K562 (cell line): Measurements from ENCODE around the gene DCAF16. TPM values are rescaled to one million over a fixed set of nuclear protein-coding genes. Genes with fewer than 3 reads are reported as not detected.

Experiments
- ATAC-seq: fragments of 200-7000 bp; cut with Tn5 transposase; 3 replicates; pipeline ENCODE4 v1.9.1; 2020; ENCODE audit warnings: moderate library complexity
- BruUV-seq: library from RNA; stranded (reverse); fragments of 400-500 nt; replicated peaks from 2 replicates; lab custom pipeline; 2021; lab: Mats Ljungman, UMichigan
- CTCF ChIA-PET: fragments of 300-600 bp; formaldehyde crosslinking; extraction: SDS; loops from one replicate; lab custom pipeline; 2021; ENCODE audit warnings: low intra/inter-chr PET ratio; lab: Yijun Ruan, JAX
- POLR2A ChIA-PET: fragments of 300-600, 350-650 bp; sonication (Branson Sonifier 250); formaldehyde crosslinking; extraction: SDS; loops from one replicate; lab custom pipeline; 2021; ENCODE audit warnings: antibody characterized with exemption, inconsistent platforms; lab: Yijun Ruan, JAX
- DNase-seq, 4 experiments: peaks; one replicate each; pipeline versions ENCODE4 v3.0.0 to v3.0.0-alpha.2; 2011 to 2018; ENCODE audit warnings: low spot score in 3 of 4, mixed read lengths in 3 of 4; ENCODE audit errors: extremely low read depth in 1 of 4
- FAIRE-seq: peaks from 2 replicates; lab custom pipeline; 2011; peaks lifted over from hg19 to GRCh38; lab: Jason Lieb, UNC
- H2AFZ ChIP-seq: 2 replicates; pipeline ENCODE4 v1.6.0; 2011; ENCODE audit warnings: low read depth, low read length, control low read depth, inconsistent platforms
- H3K27ac ChIP-seq: fragments of 200-600 bp; 3 replicates; pipeline ENCODE4 v1.8.0; 2011; ENCODE audit warnings: low read depth, mild to moderate bottlenecking, control low read depth, inconsistent platforms, low read length, moderate library complexity, mixed read lengths; ENCODE audit errors: extremely low read depth
- H3K27me3 ChIP-seq, 2 experiments: fragments of 300-600 bp in 1 of 2; 2 replicates in 1 of 2; 3 replicates in 1 of 2; pipeline versions ENCODE4 v1.6.0 to v1.8.0; 2011; ENCODE audit warnings: inconsistent platforms in 2 of 2, low read length in 2 of 2, mild to moderate bottlenecking in 1 of 2, mixed read lengths in 1 of 2, moderate library complexity in 1 of 2; ENCODE audit not compliant: control insufficient read depth in 2 of 2, insufficient read depth in 2 of 2
- H3K36me3 ChIP-seq: fragments of 300-600 bp; 3 replicates; pipeline ENCODE4 v1.8.0; 2011; ENCODE audit warnings: mild to moderate bottlenecking, low read length, inconsistent platforms; ENCODE audit not compliant: control insufficient read depth, insufficient read depth
- H3K4me1 ChIP-seq, 2 experiments: fragments of 200-600 bp in 1 of 2; replicated peaks in 1 of 2; 2 replicates in 1 of 2; 3 replicates in 1 of 2; pipeline versions ENCODE4 v1.5.1 to v1.8.0; 2011; ENCODE audit warnings: inconsistent platforms in 2 of 2, low read length in 2 of 2, mild to moderate bottlenecking in 1 of 2, mixed read lengths in 1 of 2, moderate library complexity in 1 of 2; ENCODE audit not compliant: control insufficient read depth in 2 of 2, insufficient read depth in 2 of 2
- H3K4me2 ChIP-seq: 2 replicates; pipeline ENCODE4 v1.6.1; 2011; ENCODE audit warnings: low read length, control low read depth, inconsistent platforms, mixed read lengths; ENCODE audit not compliant: insufficient read depth
- H3K4me3 ChIP-seq: fragments of 200-600 bp; sonication (generic), shearing (Covaris generic); 2 replicates; pipeline ENCODE4 v1.5.1; 2016; ENCODE audit warnings: control low read depth, inconsistent platforms
- H3K79me2 ChIP-seq: fragments of 200-600 bp; 3 replicates; pipeline ENCODE4 v1.8.0; 2011; ENCODE audit warnings: low read length, inconsistent platforms; ENCODE audit not compliant: control insufficient read depth, insufficient read depth
- H3K9ac ChIP-seq, 2 experiments: 2 replicates each; pipeline versions ENCODE4 v1.6.0 to v1.6.1; 2011; ENCODE audit warnings: low read depth in 2 of 2, low read length in 2 of 2, control low read depth in 1 of 2, inconsistent platforms in 1 of 2, mild to moderate bottlenecking in 1 of 2, mixed read lengths in 1 of 2; ENCODE audit not compliant: insufficient read depth in 1 of 2
- H3K9me1 ChIP-seq: one replicate; pipeline ENCODE4 v1.6.0; 2011; ENCODE audit warnings: inconsistent platforms, mild to moderate bottlenecking, low read length, moderate library complexity; ENCODE audit not compliant: control insufficient read depth, insufficient read depth
- H3K9me3 ChIP-seq: replicated peaks from 2 replicates; pipeline ENCODE4 v1.5.1; 2011; ENCODE audit warnings: low read depth, low read length, inconsistent platforms; ENCODE audit not compliant: control insufficient read depth, insufficient read depth
- H4K20me1 ChIP-seq: replicated peaks from 2 replicates; pipeline ENCODE4 v1.6.1; 2011; ENCODE audit warnings: low read length, inconsistent platforms, mixed read lengths; ENCODE audit not compliant: control insufficient read depth, insufficient read depth
- BRD4 ChIP-seq: fragments of 200-600 bp; sonication (generic); IDR thresholded peaks from 2 replicates; pipeline ENCODE4 v1.6.1; 2017; ENCODE audit warnings: inconsistent platforms
- CEBPG ChIP-seq, 3 experiments: fragments of 200-800 bp in 1 of 3; sonication (Bioruptor generic) in 1 of 3; sonication (generic) in 1 of 3; formaldehyde crosslinking in 1 of 3; IDR thresholded peaks in 2 of 3; conservative IDR thresholded peaks in 1 of 3; 2 replicates each; pipeline versions ENCODE4 v1.6.1 to v1.8.0; 2016 to 2022; ENCODE audit warnings: missing compliant biosample characterization in 2 of 3, missing genetic modification characterization in 2 of 3, mild to moderate bottlenecking in 1 of 3, missing genetic modification reagents in 1 of 3
- E2F4 ChIP-seq: sonication (generic); formaldehyde crosslinking; IDR thresholded peaks from 2 replicates; pipeline ENCODE4 v1.8.0; 2022; ENCODE audit warnings: mild to moderate bottlenecking, low read depth, missing genetic modification reagents
- HSF4 ChIP-seq: fragments of 250-450 bp; sonication (Bioruptor Pico); IDR thresholded peaks from 2 replicates; pipeline ENCODE4 v2.1.2; 2022; ENCODE audit warnings: mild to moderate bottlenecking, moderate library complexity, borderline replicate concordance
- POLR2H ChIP-seq: IDR thresholded peaks from 2 replicates; pipeline ENCODE4 v1.6.1; 2016; ENCODE audit warnings: missing genetic modification characterization, low read depth, mild to moderate bottlenecking, control low read depth, missing compliant biosample characterization, moderate library complexity
- SIN3B ChIP-seq: fragments of 450-650 bp; IDR thresholded peaks from 2 replicates; pipeline ENCODE4 v1.6.1; 2017; ENCODE audit warnings: low read depth, mild to moderate bottlenecking, moderate library complexity
- SRF ChIP-seq, 2 experiments: fragments of 250-450, 450-650 bp in 1 of 2; sonication (Bioruptor Pico) in 1 of 2; sonication (generic) in 1 of 2; formaldehyde crosslinking; IDR thresholded peaks; 2 replicates each; pipeline versions ENCODE4 v1.5.0 to v1.5.1; 2020 to 2022; ENCODE audit warnings: mild to moderate bottlenecking in 1 of 2, missing genetic modification reagents in 1 of 2
- STAT6 ChIP-seq: sonication (generic); formaldehyde crosslinking; IDR thresholded peaks from 2 replicates; pipeline ENCODE4 v1.8.1; 2023; ENCODE audit warnings: mild to moderate bottlenecking, missing genetic modification reagents
- ZBTB7A ChIP-seq: IDR thresholded peaks from 2 replicates; pipeline ENCODE4 v1.6.1; 2011; ENCODE audit warnings: low read depth, mild to moderate bottlenecking, low read length, moderate library complexity, borderline replicate concordance; ENCODE audit not compliant: control insufficient read depth
- ZBTB9 ChIP-seq: fragments of 450-650 bp; formaldehyde crosslinking; IDR thresholded peaks from 2 replicates; pipeline ENCODE4 v1.4.0; 2020; ENCODE audit warnings: mild to moderate bottlenecking, moderate library complexity
- ZEB2 ChIP-seq: fragments of 450-650 bp; IDR thresholded peaks from 2 replicates; pipeline ENCODE4 v1.6.1; 2016
- ZNF146 ChIP-seq: IDR thresholded peaks from one replicate; pipeline ENCODE4 v1.6.1; 2018; ENCODE audit warnings: missing compliant biosample characterization; ENCODE audit not compliant: unreplicated experiment
- ZNF57 ChIP-seq: fragments of 450-650 bp; formaldehyde crosslinking; IDR thresholded peaks from 2 replicates; pipeline ENCODE4 v1.4.0; 2020; ENCODE audit warnings: mild to moderate bottlenecking, moderate library complexity
- WGBS: fragments of 100-300 bp; shearing (Covaris generic); methylation state at CpG from one replicate; pipeline ENCODE4 v1.1.6; 2016; ENCODE audit warnings: low coverage, mixed read lengths; ENCODE audit not compliant: insufficient coverage; ENCODE audit errors: missing lambda C conversion rate; 5-methylcytosine and 5-hydroxymethylcytosine counted together
- in situ Hi-C: fragments of 300-500 bp; cut with MboI; formaldehyde crosslinking; loops from 4 replicates; pipeline ENCODE4 v1.15.0; 2018; ENCODE audit warnings: inconsistent platforms, mixed read lengths
- intact Hi-C: fragments of 100-400 bp; cut with micrococcal nuclease; formaldehyde crosslinking; loops from 2 replicates; pipeline ENCODE4 v1.14.2; 2022
- polyA plus RNA-seq, 8 experiments: library from polyadenylated mRNA; depleted of rRNA in 4 of 8; stranded (reverse) in 5 of 8; unstranded in 3 of 8; fragments of >200 nt; fragmentation: Nextera tagmentation in 2 of 8; fragmentation: Illumina TruSeq in 1 of 8; extraction: Ambion mirVana in 2 of 8; extraction: Trizol in 1 of 8; gene quantifications; 2 replicates each; pipeline versions ENCODE4 v1.2.1 to v1.2.3, GENCODE V29; 2011 to 2014; ENCODE audit warnings: inconsistent platforms in 1 of 8, missing spikeins in 1 of 8
- total RNA-seq, 7 experiments: library from RNA; depleted of rRNA in 6 of 7; stranded (reverse); fragments of >200 nt in 6 of 7; fragmentation: Illumina TruSeq in 2 of 7; extraction: Trizol in 2 of 7; gene quantifications; 2 replicates each; pipeline versions ENCODE4 v1.2.1 to v1.2.3, GENCODE V29; 2011 to 2021; ENCODE audit warnings: low replicate concordance in 1 of 7

Gene DCAF16
- total and polyA plus RNA-seq, 9 of the 15 experiments (the other 6 are each of a cell fraction or from before 2014, with no cell fraction given) = 20.5 to 82.8 (median 67.8) TPM

GRCh38 chr4:17859793-17860406 is 49.3 kb upstream of the DCAF16 start (continued):
- TF ChIP-seq E2F4 (CRISPR knock-in tag) (no peak), ZNF57 (no peak), STAT6 (CRISPR knock-in tag) (no peak)

GRCh38 chr4:17854036-17854435 is 43.5 kb upstream of the DCAF16 start:
- no peaks in the 10 kb centered on the region for H3K9me3 ChIP-seq
- no peaks in the 10 kb centered on the region for H4K20me1 ChIP-seq
- H3K4me2 ChIP-seq = no peak overlapping the region
- no peak overlapping the region for H3K4me3 ChIP-seq
- H3K9ac ChIP-seq = no peak overlapping the region
- ChIA-PET CTCF (no interaction called here), POLR2A (interaction anchor here (0.7 kb wide), 1 partner anchor 408 kb away, joined by 4 read pairs; no protein-coding TSS in a partner anchor)
- no peak overlapping the region for H2AFZ ChIP-seq
- H3K79me2 ChIP-seq = no peaks in the 10 kb centered on the region
- FAIRE-seq (no peak), ATAC-seq (no peak), DNase-seq (no peak)
- H3K27ac ChIP-seq = no peak overlapping the region
- no peaks in the 10 kb centered on the region for H3K4me1 ChIP-seq
- no peaks in the 10 kb centered on the region for H3K27me3 ChIP-seq
- no peaks in the 10 kb centered on the region for H3K36me3 ChIP-seq
- 37% methylated on average over 3 of the region's 3 CpGs for WGBS
- in situ Hi-C loops (no loop called here), intact Hi-C loops (no loop called here)
- H3K9me1 ChIP-seq = no peaks in the 10 kb centered on the region
- no TSS peak for BruUV-seq
- no peak for TF ChIP-seq ZNF146 (CRISPR knock-in tag)
- TF ChIP-seq SRF (CRISPR knock-in tag; IDR thresholded peaks at IDR 0.05) = no peak
- no peak for TF ChIP-seq BRD4
- no peak for TF ChIP-seq ZBTB9 (CRISPR knock-in tag)
- no peak for TF ChIP-seq POLR2H
- TF ChIP-seq ZBTB7A = no peak
- no peak for TF ChIP-seq ZEB2
- TF ChIP-seq HSF4 = no peak
- no peak for TF ChIP-seq CEBPG (CRISPR knock-in tag; IDR thresholded peaks at IDR 0.05)
- no peak for TF ChIP-seq CEBPG (tag; conservative IDR thresholded peaks at IDR 0.05 in 1 of 2, IDR thresholded peaks at IDR 0.05 in 1 of 2)
- no peak for TF ChIP-seq SIN3B
